ENCODE measurements around the gene TCF12.

TCF12 gene

DNA sequence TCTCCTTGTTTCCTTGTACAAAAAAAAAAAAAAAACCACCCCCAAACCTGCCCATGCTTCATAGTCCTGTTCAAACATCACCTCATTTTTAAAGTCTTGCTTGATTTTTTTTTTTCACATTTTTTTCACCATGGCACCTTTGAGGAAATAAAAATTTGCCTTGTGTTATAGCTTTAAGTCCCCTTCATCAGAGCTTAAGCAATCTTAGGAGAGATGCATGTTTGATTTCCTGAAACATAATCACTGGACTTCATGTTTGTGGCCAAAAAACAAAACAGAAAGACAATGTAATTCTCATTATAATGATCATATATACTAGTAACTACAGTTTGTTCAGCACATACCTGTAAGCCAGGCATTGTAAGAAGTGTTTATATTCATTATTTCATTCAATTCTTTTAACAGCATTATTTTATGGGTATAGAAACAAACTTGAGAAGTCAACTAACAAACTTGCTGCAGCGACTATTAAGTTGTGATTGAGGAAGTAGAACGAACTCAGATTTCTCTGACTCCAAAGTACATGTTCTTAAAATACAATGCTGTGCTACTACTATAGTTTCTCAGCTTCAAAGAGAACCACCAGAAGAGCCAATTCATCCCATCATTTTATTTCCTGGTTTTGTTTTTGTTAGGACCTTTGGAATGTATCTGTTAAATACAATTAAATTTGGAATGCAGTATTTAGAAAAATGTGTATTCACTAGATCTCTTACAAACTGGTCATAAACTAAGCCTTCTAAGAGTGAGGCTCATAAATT, 203.8 kb downstream of the TCF12 start:
- TF ChIP-seq, protein P1, sequence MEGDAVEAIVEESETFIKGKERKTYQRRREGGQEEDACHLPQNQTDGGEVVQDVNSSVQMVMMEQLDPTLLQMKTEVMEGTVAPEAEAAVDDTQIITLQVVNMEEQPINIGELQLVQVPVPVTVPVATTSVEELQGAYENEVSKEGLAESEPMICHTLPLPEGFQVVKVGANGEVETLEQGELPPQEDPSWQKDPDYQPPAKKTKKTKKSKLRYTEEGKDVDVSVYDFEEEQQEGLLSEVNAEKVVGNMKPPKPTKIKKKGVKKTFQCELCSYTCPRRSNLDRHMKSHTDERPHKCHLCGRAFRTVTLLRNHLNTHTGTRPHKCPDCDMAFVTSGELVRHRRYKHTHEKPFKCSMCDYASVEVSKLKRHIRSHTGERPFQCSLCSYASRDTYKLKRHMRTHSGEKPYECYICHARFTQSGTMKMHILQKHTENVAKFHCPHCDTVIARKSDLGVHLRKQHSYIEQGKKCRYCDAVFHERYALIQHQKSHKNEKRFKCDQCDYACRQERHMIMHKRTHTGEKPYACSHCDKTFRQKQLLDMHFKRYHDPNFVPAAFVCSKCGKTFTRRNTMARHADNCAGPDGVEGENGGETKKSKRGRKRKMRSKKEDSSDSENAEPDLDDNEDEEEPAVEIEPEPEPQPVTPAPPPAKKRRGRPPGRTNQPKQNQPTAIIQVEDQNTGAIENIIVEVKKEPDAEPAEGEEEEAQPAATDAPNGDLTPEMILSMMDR (IDR thresholded peaks at IDR 0.05; ENCODE audit: insufficient read depth, low read depth, low read length, missing control alignments), result no peak
- no peak overlapping the region for H3K4me3 ChIP-seq (ENCODE audit: low read length)
- DNase-seq (ENCODE audit: low read depth), result no peak

- DNase-seq (ENCODE audit: low read depth), result no peak
- TF ChIP-seq, protein P1 (IDR thresholded peaks at IDR 0.05; ENCODE audit: insufficient read depth, low read depth, low read length, missing control alignments), result no peak
- H3K4me3 ChIP-seq (ENCODE audit: low read length), result no peak overlapping the region
Observed at GRCh38 chr15:57124036-57124435, 205.6 kb downstream of the TCF12 start.

DNA sequence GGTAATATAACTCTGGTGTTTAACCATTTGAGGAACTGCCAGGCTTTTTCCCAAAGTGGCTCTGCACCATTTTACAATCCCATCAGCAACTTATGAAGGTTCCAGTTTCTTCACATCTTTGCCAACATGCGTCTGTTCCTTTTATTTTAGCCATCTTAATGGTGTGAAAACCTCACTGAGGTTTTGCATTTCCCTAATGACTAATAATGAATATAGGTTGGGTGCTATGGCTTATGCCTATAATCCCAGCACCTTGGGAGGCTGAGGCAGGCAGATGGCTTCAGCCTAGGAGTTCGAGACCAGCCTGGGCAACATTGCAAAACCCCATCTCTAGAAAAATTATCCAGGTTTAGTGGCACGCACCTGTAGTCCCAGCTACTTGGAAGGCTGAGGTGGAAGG, 210.6 kb downstream of the TCF12 start:
- TF ChIP-seq, protein P1 (IDR thresholded peaks at IDR 0.05; ENCODE audit: insufficient read depth, low read depth, low read length, missing control alignments), result no peak
- no peak for DNase-seq (ENCODE audit: low read depth)

DNA sequence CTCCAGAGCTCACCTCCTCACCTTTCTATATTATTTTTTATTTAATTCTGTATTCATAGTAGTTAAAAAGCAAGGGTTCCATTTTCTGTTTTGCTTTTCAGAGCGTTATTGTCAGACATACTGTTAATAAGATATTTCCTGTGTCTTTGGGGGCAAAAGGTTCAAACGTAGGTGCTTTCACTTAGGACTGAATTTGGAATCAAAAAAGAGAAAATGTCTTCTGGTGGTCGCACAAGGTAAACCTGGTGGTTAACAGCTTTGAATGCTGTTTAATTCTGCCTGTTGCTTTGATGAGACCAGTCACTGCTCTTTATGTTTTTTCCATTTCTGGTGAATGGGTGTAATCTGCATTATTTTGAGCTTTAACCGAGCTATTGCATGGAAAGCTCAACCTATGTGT, 212.5 kb downstream of the TCF12 start:
- TF ChIP-seq, protein P1 (IDR thresholded peaks at IDR 0.05; ENCODE audit: insufficient read depth, low read depth, low read length, missing control alignments), result no peak
- no peak overlapping the region for H3K4me3 ChIP-seq (ENCODE audit: low read length)
- no peak for DNase-seq (ENCODE audit: low read depth)

More for the DNA sequence above, 210.6 kb downstream of the TCF12 start:
- no peak overlapping the region for H3K4me3 ChIP-seq (ENCODE audit: low read length)

DNA sequence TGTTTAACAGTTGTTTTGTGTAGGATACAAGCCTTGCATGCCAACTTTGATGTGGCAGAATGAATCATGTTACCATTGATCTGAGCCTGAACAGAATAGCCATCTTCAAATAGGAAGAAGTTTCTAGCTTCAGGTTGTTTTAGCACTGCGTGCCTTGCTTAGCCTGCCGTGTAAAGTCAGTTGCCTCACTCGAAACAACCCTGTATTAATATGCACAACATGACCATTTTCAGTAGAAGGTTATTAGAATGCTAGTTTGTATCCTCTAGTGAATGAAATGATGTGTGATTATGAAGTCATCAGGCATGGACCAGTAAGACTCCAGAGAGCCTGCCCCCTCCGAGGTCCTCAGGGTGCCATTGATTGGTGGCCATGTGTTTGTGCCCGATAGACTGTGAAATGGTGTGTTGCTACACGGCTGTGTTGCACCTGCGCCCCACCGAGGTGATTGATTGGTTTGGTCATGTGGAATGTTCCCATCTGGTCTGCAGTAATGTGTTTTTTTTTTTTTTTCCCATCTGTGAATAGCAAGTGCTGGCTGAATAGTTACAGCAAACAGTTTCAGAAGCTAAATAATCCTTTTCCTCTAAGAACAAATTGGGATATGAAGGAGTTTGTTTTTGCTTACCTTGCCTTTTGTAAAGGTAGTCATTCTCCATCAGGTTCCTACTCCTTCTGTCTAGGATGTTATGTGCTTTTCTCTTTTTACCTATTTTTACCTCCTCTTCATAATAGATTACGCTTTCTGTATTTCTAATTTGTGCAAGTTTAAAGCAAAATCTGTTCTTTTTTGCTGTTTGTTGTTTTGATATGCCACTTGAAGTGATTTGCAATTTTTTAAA, 214.9 kb downstream of the TCF12 start:
- TF ChIP-seq, protein P1 (IDR thresholded peaks at IDR 0.05; ENCODE audit: insufficient read depth, low read depth, low read length, missing control alignments), result no peak
- DNase-seq (ENCODE audit: low read depth), result no peak
- H3K4me3 ChIP-seq (ENCODE audit: low read length), result no peak overlapping the region

DNA sequence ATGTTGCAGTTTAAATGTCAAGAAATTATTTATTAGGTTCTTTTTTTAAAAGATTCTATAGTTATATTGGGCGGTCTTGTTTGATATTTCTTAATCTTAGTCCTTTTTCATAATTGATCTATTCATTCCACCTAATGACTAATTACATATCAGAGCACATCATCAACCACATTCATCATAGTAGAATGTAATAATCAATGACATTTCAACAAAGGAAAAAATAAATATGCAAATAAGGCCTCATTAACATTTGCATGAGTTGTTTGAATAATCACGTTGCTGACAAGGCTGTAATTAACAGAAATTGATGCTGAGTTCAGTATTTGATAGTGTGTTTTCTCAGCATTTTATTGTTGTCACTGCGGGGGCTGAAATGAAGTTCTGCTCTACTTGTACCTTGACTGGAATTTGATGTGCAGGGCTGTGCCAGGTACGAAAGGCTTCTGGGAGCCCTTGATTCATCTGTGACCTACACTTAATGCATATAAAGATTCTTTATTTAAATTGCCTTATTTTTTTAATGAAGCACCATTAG, 215.7 kb downstream of the TCF12 start:
- no peak overlapping the region for H3K4me3 ChIP-seq (ENCODE audit: low read length)
- TF ChIP-seq, protein P1 (IDR thresholded peaks at IDR 0.05; ENCODE audit: insufficient read depth, low read depth, low read length, missing control alignments), result no peak
- no peak for DNase-seq (ENCODE audit: low read depth)

Data from epithelial cell of esophagus (primary cell).